Amniotic stem cell (primary cell): ENCODE measurements around the gene PHTF2.

Source experiments
- DNase-seq: peaks from one replicate; lab custom pipeline; 2025; lab: John Stamatoyannopoulos, UW

The PHTF2 gene

GRCh38 chr7:77794000-77794399, 4.6 kb upstream of the PHTF2 start:
- DNase-seq = no peak

GRCh38 chr7:77796109-77796508, 2.5 kb upstream of the PHTF2 start:
- no peak for DNase-seq

GRCh38 chr7:77796960-77797359, 1.6 kb upstream of the PHTF2 start:
- DNase-seq = no peak

GRCh38 chr7:77797734-77798393, 709 bp upstream of the PHTF2 start:
- DNase-seq = no peak

- no peak for DNase-seq
Observed at GRCh38 chr7:77799078-77799964, 748 bp downstream of the PHTF2 start.

- DNase-seq = no peak
Observed at GRCh38 chr7:77800158-77800557, 1.6 kb downstream of the PHTF2 start.

GRCh38 chr7:77800730-77801129, 2.2 kb downstream of the PHTF2 start:
- no peak for DNase-seq

- DNase-seq = no peak
Observed at GRCh38 chr7:77802557-77803405, 4.2 kb downstream of the PHTF2 start.

- DNase-seq = no peak
Observed at GRCh38 chr7:77806425-77806824, 7.9 kb downstream of the PHTF2 start.

- DNase-seq = no peak
Observed at GRCh38 chr7:77808517-77808916, 9.9 kb downstream of the PHTF2 start.

- DNase-seq = no peak
Observed at GRCh38 chr7:77811516-77812289, 13.1 kb downstream of the PHTF2 start.

- peak; percentile 68 for DNase-seq
Observed at GRCh38 chr7:77812290-77812685, 13.7 kb downstream of the PHTF2 start.

- DNase-seq = no peak
Observed at GRCh38 chr7:77813180-77813579, 14.6 kb downstream of the PHTF2 start.

GRCh38 chr7:77819021-77819420, 20.4 kb downstream of the PHTF2 start:
- DNase-seq = no peak

GRCh38 chr7:77820967-77821366, 22.4 kb downstream of the PHTF2 start:
- no peak for DNase-seq

GRCh38 chr7:77822269-77822668, 23.7 kb downstream of the PHTF2 start:
- no peak for DNase-seq

- no peak for DNase-seq
Observed at GRCh38 chr7:77823787-77824186, 25.2 kb downstream of the PHTF2 start.

- DNase-seq = no peak
Observed at GRCh38 chr7:77824636-77825035, 26.1 kb downstream of the PHTF2 start.

- no peak for DNase-seq
Observed at GRCh38 chr7:77825131-77825530, 26.6 kb downstream of the PHTF2 start.

GRCh38 chr7:77826300-77826699, 27.7 kb downstream of the PHTF2 start:
- DNase-seq = no peak

- no peak for DNase-seq
Observed at GRCh38 chr7:77827999-77828398, 29.4 kb downstream of the PHTF2 start.
